NCI-H2107 (cell line): ENCODE data around the gene NRL.

Experiments used
- DNase-seq: peaks from one replicate; lab custom pipeline; 2025; lab: John Stamatoyannopoulos, UW

The NRL gene

GRCh38 chr14:24114532-24115421, at the start of gene NRL, which contains the start of gene DCAF11:
Gene NRL, minus strand, starts transcription at chr14:24114949. Its CDS starts 32,101 bp downstream, at chr14:24082848.
Gene DCAF11, plus strand, starts transcription at chr14:24114777. Its CDS starts 818 bp downstream, at chr14:24115595.
- DNase-seq = peak; percentile 100

DNA sequence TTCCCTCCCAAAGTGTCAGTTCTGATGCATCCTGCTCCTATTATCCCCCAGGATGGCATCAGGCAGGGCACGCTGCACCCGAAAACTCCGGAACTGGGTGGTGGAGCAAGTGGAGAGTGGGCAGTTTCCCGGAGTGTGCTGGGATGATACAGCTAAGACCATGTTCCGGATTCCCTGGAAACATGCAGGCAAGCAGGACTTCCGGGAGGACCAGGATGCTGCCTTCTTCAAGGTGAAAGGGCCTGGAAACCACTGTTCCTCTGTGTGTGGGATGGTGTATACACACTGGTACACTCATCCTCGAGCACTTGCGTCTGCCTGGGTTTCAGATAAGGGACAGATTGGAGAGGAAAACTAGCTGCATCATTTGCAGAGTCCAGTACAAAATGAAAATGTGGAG, 47.3 kb upstream of the NRL start:
- no peak for DNase-seq

GRCh38 chr14:24160850-24161804, 46.4 kb upstream of the NRL start, which contains the start of gene IRF9:
Gene IRF9, plus strand, starts transcription at chr14:24161265. Its CDS starts 880 bp downstream, at chr14:24162145.
- peak; percentile 99 for DNase-seq

DNA sequence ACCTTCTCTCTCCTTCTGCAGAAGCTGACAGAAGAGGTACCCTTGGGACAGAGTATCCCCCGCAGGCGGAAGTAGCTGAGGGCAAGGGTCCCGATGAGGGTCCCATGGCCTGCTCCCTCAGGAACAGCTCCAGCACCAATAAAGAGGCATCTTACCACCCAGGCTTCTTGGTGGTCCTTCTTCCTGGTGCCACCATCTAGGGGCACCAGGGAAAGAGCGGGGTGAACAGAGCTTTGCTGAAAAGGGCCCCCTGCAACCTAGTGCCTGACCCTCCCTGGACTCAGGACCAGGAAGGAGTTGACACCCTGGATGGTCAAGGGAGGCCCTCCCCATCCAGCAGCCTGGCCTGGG, 45.7 kb upstream of the NRL start:
- no peak for DNase-seq

DNA sequence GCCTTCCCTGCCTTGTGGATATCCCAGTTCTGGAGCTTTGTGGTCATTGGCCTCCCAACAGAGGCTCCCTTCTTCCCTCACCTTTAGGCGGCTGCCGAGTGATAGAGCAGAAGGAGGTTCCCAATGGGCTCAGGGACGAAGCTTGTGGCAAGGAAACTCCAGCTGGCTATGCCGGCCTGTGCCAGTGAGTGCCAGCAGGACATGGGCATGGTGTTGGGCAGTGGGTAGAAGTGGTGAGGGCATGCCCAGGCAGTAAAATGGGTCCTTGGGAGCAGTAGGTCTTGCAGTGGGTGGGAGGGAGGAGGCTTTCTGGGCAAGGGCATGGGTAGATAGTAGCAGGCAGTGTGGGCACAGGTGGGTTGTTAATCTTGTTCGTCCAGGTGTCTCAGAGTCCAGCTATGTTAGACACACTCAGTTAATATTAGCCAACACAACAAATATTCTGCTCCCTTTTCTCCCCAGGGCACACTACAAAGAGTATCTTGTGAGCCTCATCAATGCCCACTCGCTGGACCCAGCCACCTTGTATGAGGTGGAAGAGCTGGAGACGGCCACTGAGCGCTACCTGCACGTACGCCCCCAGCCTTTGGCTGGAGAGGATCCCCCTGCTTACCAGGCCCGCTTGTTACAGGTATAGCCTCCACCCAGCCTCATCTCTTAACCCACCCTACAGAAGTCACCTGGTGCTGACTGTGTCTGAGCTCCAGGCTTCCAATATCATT, 45.2 kb upstream of the NRL start:
- no peak for DNase-seq

GRCh38 chr14:24157331-24157730, 42.6 kb upstream of the NRL start:
- DNase-seq = no peak

DNA sequence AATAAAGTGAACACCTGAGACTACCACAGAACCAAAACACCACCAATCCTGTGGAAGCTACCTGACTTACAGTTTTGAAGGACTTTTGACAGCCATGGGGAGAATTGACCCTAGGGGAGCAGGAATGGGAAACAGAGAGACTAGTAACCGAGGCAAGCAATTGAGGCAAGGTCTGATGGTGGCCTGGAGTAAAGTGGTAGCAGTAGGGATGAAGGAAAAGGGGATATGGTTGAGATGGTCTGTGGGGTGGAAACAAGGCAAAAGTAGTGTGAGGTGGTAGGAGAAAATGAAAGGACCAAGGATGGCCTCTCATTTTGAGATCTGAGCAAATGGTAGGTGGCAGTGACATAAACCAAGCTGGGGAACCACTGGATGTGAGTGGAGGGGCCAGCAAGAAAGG, 42.1 kb upstream of the NRL start:
- DNase-seq = no peak

GRCh38 chr14:24155100-24155499, 40.4 kb upstream of the NRL start:
- DNase-seq = no peak

- no peak for DNase-seq
Measured at GRCh38 chr14:24151404-24152080, 36.8 kb upstream of the NRL start.

DNA sequence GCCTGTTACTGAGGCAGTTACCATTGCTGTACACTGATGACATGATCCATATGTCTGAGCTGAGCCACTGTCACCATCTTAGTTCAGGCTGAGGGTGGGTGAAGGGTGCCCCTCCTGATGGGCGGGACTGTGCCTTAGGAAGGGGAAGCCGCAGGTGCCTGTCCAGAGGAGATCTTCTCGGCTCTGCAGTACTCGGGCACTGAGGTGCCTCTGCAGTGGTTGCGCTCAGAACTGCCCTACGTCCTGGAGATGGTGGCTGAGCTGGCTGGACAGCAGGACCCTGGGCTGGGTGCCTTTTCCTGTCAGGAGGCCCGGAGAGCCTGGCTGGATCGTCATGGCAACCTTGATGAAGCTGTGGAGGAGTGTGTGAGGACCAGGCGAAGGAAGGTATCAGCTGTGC, 36.2 kb upstream of the NRL start:
- DNase-seq = no peak

- no peak for DNase-seq
Measured at GRCh38 chr14:24150567-24150966, 35.8 kb upstream of the NRL start.

- DNase-seq = no peak
Measured at GRCh38 chr14:24150061-24150460, 35.3 kb upstream of the NRL start.

DNA sequence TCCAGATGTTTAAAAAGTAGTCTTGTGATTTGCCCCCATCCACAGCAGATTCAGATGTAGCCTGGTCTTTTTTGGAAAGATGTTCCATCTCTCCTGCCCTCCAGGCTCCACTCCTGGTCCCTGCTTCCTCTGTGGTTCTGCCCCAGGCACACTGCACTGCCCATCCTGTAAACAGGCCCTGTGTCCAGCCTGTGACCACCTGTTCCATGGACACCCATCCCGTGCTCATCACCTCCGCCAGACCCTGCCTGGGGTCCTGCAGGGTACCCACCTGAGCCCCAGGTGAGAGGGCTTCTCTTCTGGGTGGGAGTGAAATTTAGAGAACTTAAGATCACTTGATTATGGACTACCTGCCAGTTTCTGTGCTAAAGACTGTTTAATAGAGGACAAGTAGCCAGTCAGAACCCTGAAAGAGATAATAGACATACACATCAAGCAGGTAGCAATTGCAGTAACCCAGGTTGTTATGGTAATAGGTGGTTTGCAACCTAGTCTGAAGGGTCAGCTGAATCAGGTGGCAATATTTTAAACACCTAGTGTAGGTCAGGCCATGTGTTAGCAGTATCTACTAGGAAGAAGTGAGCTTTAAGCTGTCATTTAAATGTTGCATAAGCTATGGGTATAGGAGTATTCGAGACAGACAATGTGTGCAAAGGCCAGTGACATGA, 34.7 kb upstream of the NRL start:
- DNase-seq = no peak

DNA sequence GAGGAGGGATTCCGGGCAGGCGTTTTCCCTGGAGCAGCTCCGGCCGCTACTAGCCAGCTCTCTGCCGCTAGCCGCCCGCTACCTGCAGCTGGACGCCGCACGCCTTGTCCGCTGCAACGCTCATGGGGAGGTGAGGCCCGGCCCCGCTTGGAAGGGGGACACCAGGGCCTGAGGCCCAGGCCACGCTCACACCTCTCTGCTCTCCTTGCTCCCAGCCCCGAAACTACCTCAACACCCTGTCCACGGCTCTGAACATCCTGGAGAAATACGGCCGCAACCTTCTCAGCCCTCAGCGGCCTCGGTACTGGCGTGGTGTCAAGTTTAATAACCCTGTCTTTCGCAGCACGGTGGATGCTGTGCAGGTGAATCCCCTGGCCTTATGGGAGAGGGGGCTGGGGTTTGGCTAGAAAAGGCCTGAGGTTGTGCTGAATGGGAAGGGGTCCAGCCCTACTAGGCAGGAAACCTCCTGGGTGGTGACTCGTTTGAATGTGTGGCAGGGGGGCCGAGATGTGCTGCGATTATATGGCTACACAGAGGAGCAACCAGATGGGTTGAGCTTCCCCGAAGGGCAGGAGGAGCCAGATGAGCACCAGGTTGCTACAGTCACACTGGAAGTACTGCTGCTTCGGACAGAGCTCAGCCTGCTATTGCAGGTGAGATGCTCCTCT, 33.1 kb upstream of the NRL start:
- no peak for DNase-seq

DNA sequence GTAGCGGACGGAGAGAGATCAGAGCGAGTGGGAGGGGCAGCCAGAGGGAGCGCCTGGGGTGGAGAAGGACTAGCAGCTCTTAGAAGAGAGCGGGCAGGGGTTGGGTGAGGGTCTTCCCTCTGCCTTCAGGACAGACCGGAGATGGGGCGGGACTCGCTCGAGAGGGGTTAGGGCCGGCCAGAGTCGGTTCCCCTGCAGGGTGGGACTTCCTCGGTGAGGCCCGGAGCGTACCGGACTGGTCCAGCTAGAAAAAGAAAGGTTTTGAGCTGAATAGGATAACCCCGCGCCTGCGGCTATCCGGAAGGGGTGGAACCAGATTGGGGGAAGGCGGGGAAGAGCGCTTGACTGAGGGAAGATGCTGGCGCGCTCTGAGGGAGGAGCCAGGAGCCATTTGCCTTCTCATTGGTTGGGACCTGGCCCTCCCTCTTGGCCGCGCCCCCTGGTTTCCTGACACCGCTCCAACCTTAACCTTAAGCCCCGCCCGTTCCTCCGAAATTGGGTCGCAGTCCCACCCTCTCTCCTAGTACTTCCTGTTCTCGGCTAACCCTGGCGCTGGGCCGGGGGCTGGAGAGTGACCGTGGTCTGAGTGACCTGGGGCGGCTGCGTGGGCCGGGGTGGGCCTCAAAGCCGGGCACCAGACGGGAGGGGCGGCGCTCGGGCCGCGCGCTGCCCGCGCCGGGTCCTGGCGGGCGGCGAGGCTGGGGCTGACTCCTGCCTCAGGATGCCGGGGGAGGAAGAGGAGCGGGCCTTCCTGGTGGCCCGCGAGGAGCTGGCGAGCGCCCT, 32.4 kb upstream of the NRL start, which contains the start of gene RNF31:
RNF31 (plus strand) TSS at position 521 of the 783 bp plus-strand sequence; CDS start at position 722, 201 bp downstream.
- peak; percentile 99 for DNase-seq

DNA sequence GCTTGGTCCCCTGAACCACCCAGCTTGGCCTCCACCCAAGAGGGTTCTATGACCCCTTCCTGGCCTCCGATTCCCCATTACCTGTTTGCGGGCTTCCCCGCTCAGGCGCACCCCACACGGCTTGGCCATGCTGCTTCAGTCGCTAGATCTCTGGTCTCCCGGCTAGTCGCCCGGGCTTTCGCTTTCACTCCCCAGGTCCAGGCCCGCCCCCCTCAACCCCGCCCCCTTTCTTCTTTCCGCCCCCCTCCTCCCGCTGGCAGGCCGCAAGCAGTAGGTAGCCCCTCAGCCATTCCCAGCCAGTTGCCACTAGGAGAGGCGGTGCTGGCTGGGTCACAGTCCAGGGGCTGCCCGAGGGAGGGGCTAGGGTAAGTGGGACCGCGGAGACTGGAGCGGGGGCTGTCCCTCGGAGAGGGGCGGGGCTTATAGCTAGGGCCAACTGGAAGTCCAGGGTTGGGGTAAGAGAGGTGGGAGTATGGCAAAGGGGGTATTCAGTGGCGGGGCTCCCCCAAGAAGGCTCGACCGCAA, 31.8 kb upstream of the NRL start, which contains the start of gene PSME2:
PSME2 (minus strand) TSS at position 158 of the 525 bp plus-strand sequence; CDS start at position 129, 29 bp downstream.
- DNase-seq = peak; percentile 97

DNA sequence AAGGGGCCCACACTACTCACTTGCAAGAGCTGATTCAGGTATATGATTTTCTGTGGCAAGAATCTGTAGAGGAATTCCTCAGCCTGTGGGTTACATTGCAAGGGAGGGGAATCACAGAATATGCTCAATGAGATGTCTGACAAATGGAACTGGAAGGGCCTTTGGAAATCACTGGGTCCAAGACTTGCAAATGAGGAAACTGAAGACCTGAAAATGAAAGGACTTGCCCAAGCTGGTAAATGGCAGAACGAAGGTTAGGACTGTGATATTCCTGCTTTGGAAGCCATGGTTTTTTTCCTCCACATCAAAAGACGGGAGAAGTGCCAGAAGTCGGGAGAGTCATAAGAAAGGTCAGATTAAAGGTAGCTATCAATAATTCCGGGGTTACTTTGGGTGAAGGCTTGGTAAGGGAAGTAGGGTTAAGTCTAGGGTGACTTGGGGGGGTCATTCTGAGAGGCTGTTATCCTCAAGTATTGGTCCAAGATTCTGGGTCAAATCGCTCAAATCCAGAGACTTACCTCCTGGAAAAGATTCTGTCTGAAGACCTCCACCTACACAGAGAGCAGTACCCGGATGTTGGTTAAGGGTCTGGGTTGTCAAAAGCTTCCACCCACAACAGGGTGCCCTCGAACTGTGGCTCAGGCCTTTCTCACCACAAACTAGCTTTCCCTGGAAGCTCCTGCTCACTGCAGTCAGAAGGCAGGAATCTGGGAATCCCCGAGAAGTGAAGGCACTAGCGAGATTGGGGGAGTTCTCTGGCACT, 31.1 kb upstream of the NRL start:
- DNase-seq = no peak

- DNase-seq = no peak
Measured at GRCh38 chr14:24145219-24145618, 30.5 kb upstream of the NRL start.
